GDM1 (cell line): ENCODE results near the gene TMEM52.

Experiments
- DNase-seq: peaks from one replicate; lab custom pipeline; 2025; lab: John Stamatoyannopoulos, UW

The TMEM52 gene

GRCh38 chr1:1914971-1915692, 3.9 kb downstream of the TMEM52 start, which contains the start of gene CALML6:
Gene CALML6 (plus strand): TSS chr1:1915260. CDS start chr1:1915281, 21 bp downstream.
- no peak for DNase-seq

GRCh38 chr1:1914101-1914970, 4.7 kb downstream of the TMEM52 start:
- DNase-seq, result no peak

DNA sequence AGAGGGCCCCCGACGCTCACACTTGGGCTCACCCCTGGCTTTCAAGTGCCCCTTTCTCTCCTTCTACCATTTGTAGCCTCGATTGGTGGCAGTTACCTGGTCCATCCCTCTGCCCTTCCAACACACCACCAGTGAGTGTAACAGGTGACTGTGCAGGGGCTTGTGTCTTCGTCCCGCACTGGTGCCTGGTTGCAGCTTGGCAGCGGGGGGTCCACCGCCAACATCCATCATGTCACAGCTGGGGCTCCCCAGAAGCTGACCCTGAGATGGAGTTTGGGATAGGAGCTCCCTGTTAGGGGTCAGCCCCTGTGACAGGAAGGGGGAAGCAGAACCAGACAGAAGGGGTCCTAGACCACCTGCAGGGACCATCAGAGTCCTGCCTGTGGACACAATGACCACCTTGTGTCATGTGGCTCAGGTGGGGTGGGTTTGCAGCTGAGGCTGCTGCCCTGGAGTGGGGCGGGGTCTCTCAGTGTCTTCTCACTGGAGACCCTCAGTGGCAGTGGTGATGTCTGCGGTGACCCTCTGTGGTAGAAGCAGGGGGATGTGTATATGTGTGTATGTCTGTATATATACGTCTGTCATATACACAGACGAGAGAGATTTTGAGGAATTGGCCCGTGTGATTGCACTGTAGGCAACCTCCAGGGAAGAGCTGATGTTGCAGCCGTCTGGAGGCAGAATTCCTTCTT, 7.6 kb downstream of the TMEM52 start:
- no peak for DNase-seq

DNA sequence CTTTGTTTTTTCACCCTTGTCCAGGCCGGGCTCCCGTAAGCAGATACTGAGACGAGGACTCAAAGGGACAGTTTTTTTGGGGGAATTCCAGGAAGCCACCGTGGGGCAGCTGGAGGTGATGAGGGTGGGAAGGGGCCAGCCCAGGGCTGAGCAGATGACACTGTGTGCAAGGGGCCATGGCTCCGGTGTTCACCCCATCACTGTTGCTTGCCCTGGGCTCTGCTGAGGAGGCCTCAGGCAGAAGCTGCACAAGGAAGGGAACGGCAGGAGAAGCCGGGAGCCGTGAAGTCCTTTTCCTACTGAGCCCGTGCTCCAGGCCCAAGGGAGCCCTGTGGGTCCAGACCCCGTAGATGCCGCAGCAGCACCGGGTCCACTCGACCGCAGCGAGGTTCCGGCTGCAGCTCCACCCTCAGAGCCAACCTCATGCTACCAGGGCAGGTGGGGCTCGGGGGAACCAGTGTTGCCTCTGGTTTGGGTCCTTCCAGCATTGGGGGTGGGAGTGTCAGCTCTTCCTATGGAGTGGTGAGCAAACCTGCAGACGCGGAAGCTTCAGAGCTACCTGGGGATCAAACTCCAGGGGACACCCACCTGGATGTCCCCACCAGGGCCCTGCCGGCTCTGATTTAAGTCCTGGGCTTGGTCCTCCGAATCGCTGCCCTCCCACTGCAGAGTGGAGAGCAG, 8.3 kb downstream of the TMEM52 start:
- DNase-seq, result no peak

DNA sequence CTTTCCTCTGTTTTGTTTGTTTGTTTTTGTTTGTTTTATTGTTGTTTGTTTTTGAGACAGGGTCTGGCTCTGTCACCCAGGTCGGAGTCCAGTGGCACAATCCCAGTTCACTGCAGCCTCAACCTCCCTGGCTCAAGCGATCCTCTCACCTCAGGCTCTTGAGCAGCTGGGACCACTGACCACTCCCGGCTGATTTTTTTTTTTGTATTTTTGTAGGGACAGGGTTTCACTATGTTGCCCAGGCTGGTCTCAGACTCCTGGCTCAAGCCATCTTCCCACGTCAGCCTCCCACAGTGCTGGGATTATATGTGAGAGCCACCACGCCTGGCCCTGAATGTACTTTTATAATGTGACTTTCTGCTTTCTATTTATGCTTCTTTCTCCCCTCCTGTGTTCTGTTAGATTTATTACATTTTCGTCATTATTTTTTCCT, 9.0 kb downstream of the TMEM52 start:
- DNase-seq, result no peak

DNA sequence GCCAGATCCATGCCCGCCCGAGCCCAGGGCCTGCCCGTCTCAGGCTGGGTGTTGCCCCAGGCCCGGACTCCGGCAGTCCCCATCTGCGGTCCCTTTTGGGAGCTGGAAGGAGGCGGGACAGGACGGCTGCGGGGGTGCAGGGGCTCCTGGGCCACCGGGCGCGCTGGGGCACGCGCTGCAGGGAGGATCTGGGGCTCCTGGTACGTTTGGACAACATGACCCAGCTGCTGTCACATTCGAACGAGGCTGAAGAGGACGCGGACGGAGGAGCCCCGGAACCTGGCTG, 10.6 kb downstream of the TMEM52 start:
- DNase-seq, result no peak

- no peak for DNase-seq
Observed at GRCh38 chr1:1907098-1907736, 11.9 kb downstream of the TMEM52 start.

GRCh38 chr1:1906185-1907097, 12.6 kb downstream of the TMEM52 start:
- peak; percentile 61 for DNase-seq

DNA sequence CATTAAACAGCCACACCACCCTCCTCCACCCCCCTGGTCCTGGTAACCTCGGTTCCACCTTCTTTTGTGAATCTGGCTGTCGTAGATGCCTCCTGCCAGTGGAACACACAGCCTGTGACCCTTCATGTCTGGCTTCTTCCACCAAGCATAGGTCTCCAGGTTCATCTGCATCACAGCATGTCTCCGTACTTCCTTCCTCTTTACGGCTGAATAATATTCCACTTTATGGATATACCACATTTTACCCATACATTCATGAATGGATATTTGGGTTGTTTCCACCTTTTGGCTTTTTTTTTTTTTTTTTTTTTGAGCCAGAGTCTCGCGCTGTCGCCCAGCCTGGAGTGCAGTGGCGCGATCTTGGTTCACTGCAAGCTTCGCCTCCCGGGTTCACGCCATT, 15.9 kb downstream of the TMEM52 start:
- no peak for DNase-seq

DNA sequence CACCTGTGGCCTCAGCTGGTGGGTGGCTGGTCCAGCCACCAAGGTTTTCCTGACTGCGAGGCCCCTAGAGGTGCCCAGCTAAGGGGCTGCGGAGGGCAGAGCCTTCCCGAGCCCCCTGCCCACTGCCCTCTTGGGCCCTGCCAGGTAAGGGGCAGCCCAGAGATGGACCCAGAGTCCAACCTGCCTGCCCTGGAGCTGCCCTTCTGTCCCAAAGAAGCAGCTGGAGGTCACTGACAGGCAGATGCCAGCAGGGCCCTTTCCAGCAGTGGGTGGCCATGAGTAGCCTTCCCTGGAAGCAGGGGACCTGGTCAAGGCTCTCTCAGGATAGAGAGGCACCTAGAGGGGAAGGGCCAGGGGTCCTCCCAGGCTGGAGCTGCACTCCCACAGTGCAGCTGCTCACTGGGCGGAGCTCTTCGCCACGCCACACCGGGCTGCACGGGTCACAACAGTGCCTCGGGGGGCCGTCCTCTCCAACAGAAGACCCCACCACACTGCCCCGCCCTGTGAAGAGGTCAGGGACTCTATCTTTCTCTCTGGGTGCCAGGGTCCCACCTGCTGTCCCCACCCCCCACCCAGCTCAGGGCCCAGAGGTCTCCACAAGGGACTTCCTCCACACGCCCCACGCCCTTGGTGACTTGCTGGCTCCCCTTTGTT, 17.3 kb downstream of the TMEM52 start:
- no peak for DNase-seq

DNA sequence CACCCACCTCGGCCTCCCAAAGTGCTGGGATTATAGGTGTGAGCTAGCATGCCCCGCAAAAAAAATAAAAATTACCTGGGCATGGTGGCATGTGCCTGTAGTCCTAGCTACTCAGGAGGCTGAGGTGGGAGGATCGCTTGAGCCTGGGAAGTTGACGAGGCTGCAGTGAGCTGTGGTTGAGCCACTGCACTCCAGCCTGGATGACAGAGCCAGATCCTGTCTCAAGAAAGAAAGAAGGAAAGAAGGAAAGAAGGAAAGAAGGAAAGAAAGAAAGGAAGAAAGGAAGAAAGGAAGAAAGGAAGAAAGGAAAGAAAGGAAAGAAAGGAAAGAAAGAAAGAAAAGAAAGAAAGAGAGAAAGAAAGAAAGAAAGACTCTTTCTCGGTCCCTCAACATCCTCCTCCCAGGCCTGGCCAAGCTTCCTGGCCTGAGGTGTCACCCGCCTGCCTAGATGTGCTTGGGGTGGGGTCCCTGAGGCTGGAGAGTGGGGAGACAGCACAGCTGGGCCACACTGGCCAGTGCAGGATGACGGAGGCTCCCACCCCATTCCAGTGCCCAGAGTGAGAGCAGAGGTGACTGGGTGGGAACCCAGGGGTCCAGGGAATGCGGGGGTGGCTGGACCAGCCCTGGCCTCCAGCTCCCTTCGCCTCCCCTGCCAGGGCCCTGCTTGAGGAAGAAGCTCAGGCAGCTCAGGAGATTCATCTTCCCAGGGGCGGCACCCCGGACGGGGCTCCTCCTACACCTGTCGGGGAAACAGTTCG, 18.0 kb downstream of the TMEM52 start:
- DNase-seq, result no peak

GRCh38 chr1:1899967-1900327, 19.1 kb downstream of the TMEM52 start:
- no peak for DNase-seq

GRCh38 chr1:1899266-1899966, 19.7 kb downstream of the TMEM52 start:
- peak; percentile 80 for DNase-seq

- no peak for DNase-seq
Observed at GRCh38 chr1:1898246-1898933, 20.7 kb downstream of the TMEM52 start.

DNA sequence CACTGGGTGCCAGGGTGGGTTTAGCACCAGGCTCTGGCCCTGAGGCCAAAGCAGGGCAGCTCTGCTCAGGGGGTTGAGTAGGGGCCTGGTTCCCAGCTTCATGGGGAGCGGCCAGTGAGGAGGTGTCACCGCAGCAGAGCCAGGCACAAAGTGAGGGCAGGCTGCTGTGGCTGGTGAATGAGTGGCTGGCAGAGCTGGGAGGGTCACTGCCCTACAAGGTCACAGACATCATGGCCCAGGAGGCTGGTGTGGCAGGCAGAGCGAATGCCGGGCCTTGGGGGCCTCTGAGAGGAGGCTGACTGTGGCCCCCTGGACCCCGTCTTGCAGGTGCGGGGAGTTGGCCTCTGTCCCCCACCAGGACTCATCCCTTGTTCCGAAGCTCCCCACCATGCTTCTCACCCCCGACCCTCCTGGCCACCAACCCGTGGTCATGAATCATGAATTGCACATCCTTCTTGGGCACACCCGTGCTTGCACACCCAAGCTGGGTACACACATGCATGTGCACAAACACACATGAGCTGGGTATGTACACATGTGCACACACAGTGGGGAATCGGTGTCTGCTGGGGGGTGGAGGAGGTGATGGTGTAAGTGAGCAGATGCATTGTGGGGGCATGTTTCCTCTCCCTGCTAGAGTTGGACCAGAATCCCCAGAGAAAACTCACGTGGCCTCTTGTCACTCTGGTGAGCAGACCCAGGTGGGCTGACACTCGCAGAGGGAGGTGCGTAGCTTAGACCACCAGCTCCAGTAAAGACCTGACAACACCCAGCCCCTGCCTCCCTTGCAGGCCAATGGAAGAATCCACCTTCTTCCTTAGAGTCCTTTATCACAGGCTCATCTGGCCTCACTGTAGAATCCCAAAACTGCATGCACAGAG, 23.4 kb downstream of the TMEM52 start:
- no peak for DNase-seq

GRCh38 chr1:1895060-1895418, 24.0 kb downstream of the TMEM52 start:
- no peak for DNase-seq

DNA sequence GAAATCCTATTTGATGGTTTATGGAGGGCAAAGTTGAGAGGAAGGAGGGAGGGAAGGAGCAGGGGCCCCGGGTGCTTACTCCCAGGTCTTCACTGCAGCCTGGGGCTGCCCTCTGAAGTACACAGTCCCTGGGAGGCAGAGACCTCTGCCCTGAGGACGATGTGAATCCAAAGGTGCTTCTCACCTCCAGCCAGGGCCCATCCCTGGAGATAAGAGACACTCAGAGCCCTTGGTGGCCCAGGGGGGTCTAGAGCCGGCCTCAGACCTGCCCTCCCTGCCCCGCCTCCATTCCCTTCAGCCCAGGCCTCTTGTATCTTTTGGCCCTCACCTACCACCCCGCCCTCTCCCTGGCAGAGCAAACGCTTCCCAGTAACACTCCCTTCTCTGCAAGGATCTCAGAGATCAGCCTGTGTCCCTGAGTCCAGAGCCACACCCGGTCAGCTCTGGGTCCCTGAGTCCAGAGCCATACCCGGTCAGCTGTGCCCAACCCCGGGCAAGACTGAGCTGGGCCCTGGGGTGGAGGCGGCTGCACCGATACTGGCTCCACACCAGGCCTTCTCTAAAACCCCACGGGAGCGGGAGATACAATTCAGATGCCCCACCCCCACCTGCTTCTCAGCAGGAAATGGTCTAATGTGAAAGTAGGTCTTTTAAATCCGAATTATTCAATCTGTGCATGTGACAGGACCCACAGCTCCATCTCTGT, 24.6 kb downstream of the TMEM52 start:
- DNase-seq, result no peak
